ENCODE measurements around the gene NF2. TPM values are rescaled to one million over a fixed set of nuclear protein-coding genes. Genes with fewer than 3 reads are reported as not detected.

The NF2 gene
- total RNA-seq, 1 donor from 2014 or later = 37.3 TPM

- H3K27me3 ChIP-seq = no peaks in the 10 kb centered on the region
- H3K36me3 ChIP-seq = no peaks in the 10 kb centered on the region
- TF ChIP-seq, protein P1, sequence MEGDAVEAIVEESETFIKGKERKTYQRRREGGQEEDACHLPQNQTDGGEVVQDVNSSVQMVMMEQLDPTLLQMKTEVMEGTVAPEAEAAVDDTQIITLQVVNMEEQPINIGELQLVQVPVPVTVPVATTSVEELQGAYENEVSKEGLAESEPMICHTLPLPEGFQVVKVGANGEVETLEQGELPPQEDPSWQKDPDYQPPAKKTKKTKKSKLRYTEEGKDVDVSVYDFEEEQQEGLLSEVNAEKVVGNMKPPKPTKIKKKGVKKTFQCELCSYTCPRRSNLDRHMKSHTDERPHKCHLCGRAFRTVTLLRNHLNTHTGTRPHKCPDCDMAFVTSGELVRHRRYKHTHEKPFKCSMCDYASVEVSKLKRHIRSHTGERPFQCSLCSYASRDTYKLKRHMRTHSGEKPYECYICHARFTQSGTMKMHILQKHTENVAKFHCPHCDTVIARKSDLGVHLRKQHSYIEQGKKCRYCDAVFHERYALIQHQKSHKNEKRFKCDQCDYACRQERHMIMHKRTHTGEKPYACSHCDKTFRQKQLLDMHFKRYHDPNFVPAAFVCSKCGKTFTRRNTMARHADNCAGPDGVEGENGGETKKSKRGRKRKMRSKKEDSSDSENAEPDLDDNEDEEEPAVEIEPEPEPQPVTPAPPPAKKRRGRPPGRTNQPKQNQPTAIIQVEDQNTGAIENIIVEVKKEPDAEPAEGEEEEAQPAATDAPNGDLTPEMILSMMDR (IDR thresholded peaks at IDR 0.05) = no peak
- intact Hi-C loops (cut with DNase I) = loop anchor here (5.0 to 10.0 kb wide), 3 partner anchors 278 to 821 kb away; partner anchors contain the start of genes MTFP1, MTMR3 and TBC1D10A
- H3K4me3 ChIP-seq = peak overlapping the region; percentile 78 to 92
- peak overlapping the region; percentile 83 to 92 for H3K27ac ChIP-seq
- no peaks in the 10 kb centered on the region for H3K9me3 ChIP-seq
- DNase-seq (ENCODE audit: low spot score in 2 of 2) = peak in 1 of 2 donors; percentile 70
- peaks cover 0 to 10% of the 10 kb centered on the region in 2 donors for H3K4me1 ChIP-seq
Measured at GRCh38 chr22:29604076-29604360, 585 bp downstream of the NF2 start.

- peaks cover 0 to 10% of the 10 kb centered on the region in 2 donors for H3K4me1 ChIP-seq
- H3K27ac ChIP-seq = no peak overlapping the region
- TF ChIP-seq, protein P1 (IDR thresholded peaks at IDR 0.05) = no peak
- intact Hi-C loops (cut with DNase I) = loop anchor here (10.0 kb wide), 1 partner anchor 819 kb away; the partner anchor contains the start of gene MTFP1
- H3K36me3 ChIP-seq = no peaks in the 10 kb centered on the region
- peak overlapping the region in 1 of 2 donors; percentile 78 for H3K4me3 ChIP-seq
- no peaks in the 10 kb centered on the region for H3K9me3 ChIP-seq
- no peaks in the 10 kb centered on the region for H3K27me3 ChIP-seq
- DNase-seq (ENCODE audit: low spot score in 2 of 2) = no peak
Measured at GRCh38 chr22:29605527-29605850, 2.1 kb downstream of the NF2 start.

- Histone ChIP-seq H3K27ac (no peak overlapping the region), H3K4me3 (no peak overlapping the region), H3K4me1 (peaks cover 0 to 10% of the 10 kb centered on the region in 2 donors), H3K36me3 (no peaks in the 10 kb centered on the region), H3K9me3 (no peaks in the 10 kb centered on the region), H3K27me3 (no peaks in the 10 kb centered on the region)
- no peak for DNase-seq (ENCODE audit: low spot score in 2 of 2)
- TF ChIP-seq, protein P1 (IDR thresholded peaks at IDR 0.05) = no peak
- intact Hi-C loops (cut with DNase I) = loop anchor here (10.0 kb wide), 1 partner anchor 818 kb away; the partner anchor contains the start of gene MTFP1
Measured at GRCh38 chr22:29606320-29606719, 2.9 kb downstream of the NF2 start.

DNA sequence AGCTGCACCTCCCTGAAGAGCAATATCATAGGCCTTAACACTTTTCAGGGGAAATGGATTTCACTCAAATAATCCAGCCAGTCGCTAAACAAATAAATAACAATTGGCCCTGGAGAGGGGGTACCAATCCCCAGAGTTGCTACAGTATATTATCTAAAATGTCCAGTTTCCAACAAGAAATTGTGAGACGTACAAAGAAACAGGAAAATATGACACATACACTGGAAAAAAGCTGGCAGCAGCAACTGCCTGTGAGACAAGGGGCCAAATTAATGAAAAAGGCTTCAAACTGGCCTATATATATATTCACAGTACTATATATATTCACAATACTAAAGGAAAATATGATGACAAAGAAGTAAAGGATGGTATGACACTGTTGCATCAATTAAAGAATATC is 4.0 kb downstream of the NF2 start:
- intact Hi-C loops (cut with DNase I) = loop anchor here (10.0 kb wide), 1 partner anchor 817 kb away; the partner anchor contains the start of gene MTFP1

DNA sequence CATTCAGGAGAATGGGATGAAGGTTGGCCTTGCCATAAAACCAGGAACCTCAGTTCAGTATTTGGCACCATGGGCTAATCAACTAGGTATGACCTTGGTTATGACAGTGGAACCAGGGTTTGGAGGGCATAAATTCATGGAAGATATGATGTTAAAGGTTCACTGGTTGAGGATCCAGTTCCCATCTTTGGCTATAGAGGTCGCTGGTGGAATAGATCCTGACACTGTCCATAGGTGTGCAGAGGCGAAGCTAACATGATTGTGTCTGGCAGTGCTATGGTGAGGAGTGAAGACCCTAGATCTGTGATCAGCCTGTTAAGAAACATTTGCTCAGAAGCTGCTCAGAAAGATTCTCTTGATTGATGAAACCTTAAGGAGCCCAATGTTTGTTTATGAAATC is 5.7 kb downstream of the NF2 start:
- H3K36me3 ChIP-seq = no peaks in the 10 kb centered on the region
- H3K9me3 ChIP-seq = no peaks in the 10 kb centered on the region
- DNase-seq (ENCODE audit: low spot score in 2 of 2) = no peak
- intact Hi-C loops (cut with DNase I) = loop anchor here (10.0 kb wide), 1 partner anchor 816 kb away; the partner anchor contains the start of gene MTFP1
- TF ChIP-seq, protein P1 (IDR thresholded peaks at IDR 0.05) = no peak
- H3K27me3 ChIP-seq = no peaks in the 10 kb centered on the region
- no peak overlapping the region for H3K27ac ChIP-seq
- peaks cover 0 to 10% of the 10 kb centered on the region in 2 donors for H3K4me1 ChIP-seq
- H3K4me3 ChIP-seq = no peak overlapping the region

More for the DNA sequence above, 4.0 kb downstream of the NF2 start:
- TF ChIP-seq, protein P1 (IDR thresholded peaks at IDR 0.05) = no peak
- DNase-seq (ENCODE audit: low spot score in 2 of 2) = no peak
- Histone ChIP-seq H3K9me3 (no peaks in the 10 kb centered on the region), H3K27ac (no peak overlapping the region), H3K36me3 (no peaks in the 10 kb centered on the region), H3K4me1 (peaks cover 0 to 10% of the 10 kb centered on the region in 2 donors), H3K27me3 (no peaks in the 10 kb centered on the region), H3K4me3 (no peak overlapping the region)

GRCh38 chr22:29610780-29611179 is 7.3 kb downstream of the NF2 start:
- TF ChIP-seq, protein P1 (IDR thresholded peaks at IDR 0.05) = no peak
- Histone ChIP-seq H3K9me3 (no peaks in the 10 kb centered on the region), H3K4me1 (no peaks in the 10 kb centered on the region), H3K27ac (no peak overlapping the region), H3K4me3 (no peak overlapping the region), H3K27me3 (no peaks in the 10 kb centered on the region), H3K36me3 (no peaks in the 10 kb centered on the region)
- intact Hi-C loops (cut with DNase I) = no loop called here
- DNase-seq (ENCODE audit: low spot score in 2 of 2) = no peak

Measured in ascending aorta (tissue), 2 donors.